Osteocyte (in vitro differentiated cells): ENCODE results near the gene MRAS. TPM values are rescaled to one million over a fixed set of nuclear protein-coding genes. Genes with fewer than 3 reads are reported as not detected.

Experiments
- DNase-seq: peaks from one replicate; pipeline ENCODE4 v3.0.0; 2021; ENCODE audit warnings: mixed read lengths; ENCODE audit not compliant: unreplicated experiment; ENCODE audit errors: extremely low spot score
- H3K27ac Mint-ChIP-seq: one replicate; pipeline ENCODE4 v1.8.0; 2021; ENCODE audit warnings: mild to moderate bottlenecking, mixed read lengths; ENCODE audit not compliant: unreplicated experiment
- H3K27me3 Mint-ChIP-seq: one replicate; pipeline ENCODE4 v1.8.0; 2021; ENCODE audit warnings: mixed read lengths; ENCODE audit not compliant: unreplicated experiment
- H3K36me3 Mint-ChIP-seq: one replicate; pipeline ENCODE4 v1.8.0; 2021; ENCODE audit warnings: mixed read lengths; ENCODE audit not compliant: unreplicated experiment
- H3K4me1 Mint-ChIP-seq: one replicate; pipeline ENCODE4 v1.8.0; 2021; ENCODE audit warnings: mixed read lengths; ENCODE audit not compliant: unreplicated experiment
- H3K4me3 Mint-ChIP-seq: one replicate; pipeline ENCODE4 v1.8.0; 2021; ENCODE audit warnings: mild to moderate bottlenecking, moderate library complexity, mixed read lengths; ENCODE audit not compliant: unreplicated experiment
- H3K9me3 Mint-ChIP-seq: one replicate; pipeline ENCODE4 v1.8.0; 2021; ENCODE audit warnings: mixed read lengths; ENCODE audit not compliant: unreplicated experiment
- total RNA-seq: library from RNA; stranded (reverse); gene quantifications from 2 replicates; pipeline ENCODE4 v1.2.1, GENCODE V29; 2021
- TF ChIP-seq, protein P1 (sequence below): fragments of 200-600 bp; sonication (generic); IDR thresholded peaks from 2 replicates; pipeline ENCODE4 v1.5.0; 2021; ENCODE audit warnings: antibody characterized with exemption, mild to moderate bottlenecking, moderate library complexity

MRAS gene
- total RNA-seq, 1 donor from 2014 or later: 25.5 TPM

DNA sequence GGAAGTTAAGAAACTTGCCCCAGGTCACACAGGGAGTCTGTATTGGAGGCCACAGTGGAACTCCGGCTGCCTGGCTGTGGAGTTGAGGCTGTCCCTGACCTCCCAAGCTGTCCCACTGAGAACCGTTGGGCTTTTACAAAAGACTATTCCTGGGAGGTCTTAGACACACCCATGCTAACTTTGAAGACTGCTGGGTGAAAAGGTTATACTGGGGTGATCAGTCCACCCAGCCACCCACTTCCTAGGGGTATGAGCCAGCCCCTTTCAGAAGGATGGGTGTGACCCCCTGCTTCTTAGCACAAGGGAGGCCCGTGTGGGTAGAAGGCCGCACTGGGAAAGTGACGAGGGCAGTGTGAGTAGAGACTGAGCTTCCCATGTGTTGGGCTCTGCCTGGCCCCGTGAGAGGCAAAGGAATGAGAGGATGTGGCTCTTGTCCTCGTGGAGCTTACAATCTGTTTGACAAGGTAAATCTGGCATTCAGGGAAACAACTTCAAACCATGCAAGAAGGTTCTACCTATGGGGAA is 19.0 kb downstream of the MRAS start:
- peaks cover 4% of the 10 kb centered on the region for H3K36me3 Mint-ChIP-seq
- H3K27me3 Mint-ChIP-seq: no peaks in the 10 kb centered on the region
- peak overlapping the region; percentile 53 for H3K27ac Mint-ChIP-seq
- no peak for DNase-seq
- H3K4me1 Mint-ChIP-seq: peaks cover 16% of the 10 kb centered on the region
- TF ChIP-seq, protein P1, sequence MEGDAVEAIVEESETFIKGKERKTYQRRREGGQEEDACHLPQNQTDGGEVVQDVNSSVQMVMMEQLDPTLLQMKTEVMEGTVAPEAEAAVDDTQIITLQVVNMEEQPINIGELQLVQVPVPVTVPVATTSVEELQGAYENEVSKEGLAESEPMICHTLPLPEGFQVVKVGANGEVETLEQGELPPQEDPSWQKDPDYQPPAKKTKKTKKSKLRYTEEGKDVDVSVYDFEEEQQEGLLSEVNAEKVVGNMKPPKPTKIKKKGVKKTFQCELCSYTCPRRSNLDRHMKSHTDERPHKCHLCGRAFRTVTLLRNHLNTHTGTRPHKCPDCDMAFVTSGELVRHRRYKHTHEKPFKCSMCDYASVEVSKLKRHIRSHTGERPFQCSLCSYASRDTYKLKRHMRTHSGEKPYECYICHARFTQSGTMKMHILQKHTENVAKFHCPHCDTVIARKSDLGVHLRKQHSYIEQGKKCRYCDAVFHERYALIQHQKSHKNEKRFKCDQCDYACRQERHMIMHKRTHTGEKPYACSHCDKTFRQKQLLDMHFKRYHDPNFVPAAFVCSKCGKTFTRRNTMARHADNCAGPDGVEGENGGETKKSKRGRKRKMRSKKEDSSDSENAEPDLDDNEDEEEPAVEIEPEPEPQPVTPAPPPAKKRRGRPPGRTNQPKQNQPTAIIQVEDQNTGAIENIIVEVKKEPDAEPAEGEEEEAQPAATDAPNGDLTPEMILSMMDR: no peak
- no peak overlapping the region for H3K4me3 Mint-ChIP-seq
- no peaks in the 10 kb centered on the region for H3K9me3 Mint-ChIP-seq

DNA sequence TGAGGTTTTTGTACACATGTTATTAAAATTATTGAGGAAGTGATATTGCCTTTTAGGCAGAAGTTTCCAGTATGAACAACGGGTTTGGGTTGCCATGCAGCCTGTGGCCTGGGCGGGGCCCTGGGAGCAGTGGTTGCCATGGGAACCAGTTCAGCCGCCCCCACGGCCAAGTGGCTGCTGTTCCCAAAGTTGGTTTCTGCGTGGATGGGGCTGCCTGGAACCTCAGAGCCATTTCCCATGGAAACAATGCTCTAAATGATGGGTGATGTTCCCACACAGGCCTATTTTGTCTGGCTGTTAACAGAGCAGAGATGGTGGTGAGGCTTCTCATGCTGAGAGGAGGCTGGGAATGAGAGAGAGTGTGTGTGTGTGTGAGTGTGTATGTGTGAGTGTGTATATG is 19.5 kb downstream of the MRAS start:
- TF ChIP-seq, protein P1: no peak
- DNase-seq: no peak
- H3K4me1 Mint-ChIP-seq: peaks cover 13% of the 10 kb centered on the region
- no peak overlapping the region for H3K4me3 Mint-ChIP-seq
- no peak overlapping the region for H3K27ac Mint-ChIP-seq
- peaks cover 4% of the 10 kb centered on the region for H3K36me3 Mint-ChIP-seq
- no peaks in the 10 kb centered on the region for H3K9me3 Mint-ChIP-seq
- H3K27me3 Mint-ChIP-seq: no peaks in the 10 kb centered on the region

GRCh38 chr3:138369151-138369900 is 20.9 kb downstream of the MRAS start:
- no peak overlapping the region for H3K27ac Mint-ChIP-seq
- H3K27me3 Mint-ChIP-seq: no peaks in the 10 kb centered on the region
- H3K4me3 Mint-ChIP-seq: no peak overlapping the region
- TF ChIP-seq, protein P1: no peak
- H3K4me1 Mint-ChIP-seq: peaks cover 13% of the 10 kb centered on the region
- H3K9me3 Mint-ChIP-seq: no peaks in the 10 kb centered on the region
- no peak for DNase-seq
- peaks cover 14% of the 10 kb centered on the region for H3K36me3 Mint-ChIP-seq

GRCh38 chr3:138370321-138370720 is 21.9 kb downstream of the MRAS start:
- Mint-ChIP-seq H3K27ac (no peak overlapping the region), H3K4me3 (no peak overlapping the region), H3K27me3 (no peaks in the 10 kb centered on the region), H3K4me1 (peaks cover 13% of the 10 kb centered on the region), H3K9me3 (no peaks in the 10 kb centered on the region), H3K36me3 (peaks cover 20% of the 10 kb centered on the region)
- TF ChIP-seq, protein P1: no peak
- DNase-seq: no peak

- no peaks in the 10 kb centered on the region for H3K27me3 Mint-ChIP-seq
- no peak for DNase-seq
- no peak overlapping the region for H3K27ac Mint-ChIP-seq
Measured at GRCh38 chr3:138371070-138371965, 22.9 kb downstream of the MRAS start.

More at GRCh38 chr3:138371070-138371965, 22.9 kb downstream of the MRAS start:
- TF ChIP-seq, protein P1: no peak
- peaks cover 11% of the 10 kb centered on the region for H3K4me1 Mint-ChIP-seq
- H3K4me3 Mint-ChIP-seq: no peak overlapping the region
- H3K36me3 Mint-ChIP-seq: peaks cover 20% of the 10 kb centered on the region
- H3K9me3 Mint-ChIP-seq: no peaks in the 10 kb centered on the region
